GM19467 (cell line): ENCODE measurements around the gene PLPP7.

Experiments
- ATAC-seq: cut with Tn5 transposase; IDR thresholded peaks from one replicate; pipeline ENCODE4 v1.9.1; 2021; ENCODE audit warnings: mild to moderate bottlenecking, moderate library complexity; ENCODE audit not compliant: unreplicated experiment

The PLPP7 gene

DNA sequence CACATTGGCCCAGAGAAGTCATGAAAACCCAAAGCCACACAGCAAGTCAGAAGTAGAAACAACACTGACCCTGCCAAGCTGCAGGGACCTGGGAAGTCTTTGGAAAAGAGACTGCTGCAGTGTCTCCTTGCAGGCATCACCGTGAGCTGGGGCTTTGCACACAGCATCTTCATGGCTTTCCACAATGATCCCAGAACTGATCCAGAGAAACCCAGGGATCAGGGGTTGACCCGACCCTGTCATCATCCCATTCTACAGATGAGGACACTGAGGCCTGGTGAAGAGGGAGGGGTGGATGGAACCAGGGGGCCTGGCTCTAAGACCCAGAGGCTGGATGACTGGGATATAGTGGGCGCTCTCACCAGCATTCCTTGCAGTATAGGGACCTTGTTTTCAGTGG, 8.9 kb upstream of the PLPP7 start:
- ATAC-seq: no peak

DNA sequence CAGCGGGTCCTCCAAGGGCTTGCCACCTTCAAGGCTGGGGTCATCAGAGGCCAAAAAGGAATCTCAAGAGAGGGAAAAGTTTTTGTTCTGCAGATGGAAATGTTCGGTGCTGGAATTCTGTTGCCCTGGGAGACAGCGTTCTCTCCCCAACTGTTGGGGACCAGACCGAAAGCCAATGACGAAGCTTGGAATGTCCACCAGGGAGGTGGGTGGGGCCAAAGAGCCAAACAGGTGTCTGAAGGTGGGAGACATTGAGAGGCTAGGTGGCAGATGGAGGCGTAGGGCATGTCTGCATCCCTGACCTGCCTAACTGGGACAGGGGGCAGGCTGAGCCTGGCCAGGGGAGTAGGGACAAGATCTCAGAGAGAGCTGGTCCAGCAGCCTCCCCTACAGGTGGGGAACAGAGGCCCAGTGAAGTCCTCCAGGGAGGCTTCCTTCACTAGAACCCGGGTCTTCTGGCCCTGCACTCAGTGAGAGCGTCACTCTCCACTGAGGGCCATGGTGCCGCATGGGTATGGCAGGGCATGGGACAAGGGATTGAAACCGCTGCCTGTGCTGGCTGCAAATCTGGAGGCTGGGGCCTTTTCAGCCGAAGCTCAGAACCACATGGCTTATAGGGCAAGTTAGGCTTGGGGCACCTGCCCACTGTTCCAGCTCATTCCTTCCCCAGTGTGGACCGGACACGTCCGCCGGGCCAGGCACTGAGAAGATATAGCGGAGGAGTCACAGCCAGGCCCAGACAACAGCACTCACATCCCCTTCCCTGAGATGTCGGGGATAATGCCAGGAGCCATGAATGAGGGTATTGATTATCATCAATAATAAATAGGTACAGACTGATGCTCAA, 8.2 kb upstream of the PLPP7 start:
- no peak for ATAC-seq

DNA sequence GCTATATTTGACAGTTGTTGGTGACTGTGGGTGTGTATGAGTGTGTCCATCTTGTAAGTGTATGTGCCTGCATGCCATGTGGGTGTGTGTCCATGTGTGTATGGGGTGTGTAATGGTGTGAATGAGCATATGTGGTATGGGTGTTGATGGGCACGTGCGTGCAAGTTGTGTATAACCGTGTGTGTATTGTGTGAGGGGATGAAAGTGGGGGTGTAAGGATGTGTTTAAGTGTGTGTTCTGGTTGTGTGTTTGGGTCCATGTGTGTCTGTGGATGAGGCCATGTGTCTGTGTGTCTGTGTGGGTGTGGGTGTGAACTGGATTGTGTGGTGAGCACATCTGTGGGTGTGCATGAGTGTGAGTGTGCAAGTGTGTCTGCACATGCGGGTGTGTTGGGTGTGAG, 7.3 kb upstream of the PLPP7 start:
- ATAC-seq: no peak

DNA sequence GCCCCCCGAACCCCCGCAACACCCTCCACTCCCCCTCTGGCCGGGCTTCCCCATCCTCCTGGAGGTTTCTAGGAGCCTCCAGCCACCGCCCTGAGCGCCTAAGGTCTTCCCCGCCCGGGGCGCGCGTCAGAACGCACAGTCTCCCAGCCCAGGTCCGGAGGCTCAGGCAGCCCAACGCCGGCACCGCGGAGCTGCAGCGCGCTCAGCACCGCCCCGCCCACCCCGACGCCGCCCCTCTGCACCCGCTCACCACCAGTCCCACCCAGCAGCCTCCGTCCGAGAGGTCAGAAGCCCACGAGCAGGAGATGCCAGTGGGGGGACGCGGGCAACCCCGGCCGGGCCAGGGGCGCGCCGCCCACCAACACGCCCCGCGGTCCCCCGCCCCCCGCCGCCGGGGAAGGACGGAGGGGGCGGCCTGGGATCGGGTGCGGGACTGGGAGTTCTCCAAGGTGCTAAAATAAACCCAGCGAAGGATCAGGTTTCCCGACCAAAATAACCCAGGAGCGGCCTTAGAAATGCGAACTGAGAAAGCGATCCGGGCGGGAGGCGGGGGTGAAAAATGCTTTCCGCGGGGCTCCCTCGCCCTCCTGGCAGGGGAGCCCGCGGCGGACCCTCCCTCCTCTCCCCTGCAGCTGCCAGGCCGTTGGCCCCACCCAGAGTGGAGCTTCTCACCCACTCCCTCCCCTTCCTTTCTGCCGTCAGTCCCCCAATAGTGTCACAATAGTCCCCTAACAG, 6.7 kb upstream of the PLPP7 start:
- ATAC-seq: no peak

DNA sequence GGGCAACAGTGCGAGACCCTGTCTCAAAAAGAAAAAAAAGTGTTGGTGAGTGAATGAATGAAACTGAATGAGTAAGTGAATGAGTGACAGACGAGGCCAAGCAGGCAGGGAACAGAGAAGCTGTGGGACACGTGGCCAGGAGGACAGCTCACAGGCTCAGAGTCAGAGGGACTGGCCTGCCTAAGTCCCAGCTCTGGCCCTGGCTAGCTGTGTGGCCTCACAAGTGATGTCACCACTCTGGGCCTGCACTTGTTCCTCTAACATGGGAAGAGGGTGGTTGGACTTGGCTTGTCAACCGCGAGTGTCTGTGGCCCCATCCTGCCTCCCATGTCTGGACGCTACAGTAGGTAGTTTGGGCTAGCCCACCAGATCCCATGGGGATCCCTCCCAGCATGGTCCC, 4.7 kb upstream of the PLPP7 start:
- no peak for ATAC-seq

DNA sequence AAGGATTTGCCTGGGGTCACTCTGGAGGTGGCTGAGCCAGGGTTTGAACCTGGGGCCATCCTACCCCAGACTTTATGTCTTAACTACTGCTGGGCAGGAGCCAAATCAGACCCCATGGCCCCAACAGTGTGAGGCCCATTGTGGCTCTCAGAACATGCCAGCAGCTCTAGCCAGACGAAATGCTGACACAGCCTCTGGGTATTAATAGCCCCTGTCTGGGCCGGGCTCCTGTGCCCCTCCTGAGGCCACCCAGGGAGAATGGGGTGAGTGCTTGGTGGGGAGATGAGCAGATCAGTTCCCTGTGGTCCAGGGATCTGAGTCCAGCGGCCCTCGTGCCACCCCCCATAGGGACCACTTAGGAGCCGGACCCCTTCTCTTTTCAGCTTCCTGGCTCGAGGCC, 2.2 kb upstream of the PLPP7 start:
- ATAC-seq: no peak

DNA sequence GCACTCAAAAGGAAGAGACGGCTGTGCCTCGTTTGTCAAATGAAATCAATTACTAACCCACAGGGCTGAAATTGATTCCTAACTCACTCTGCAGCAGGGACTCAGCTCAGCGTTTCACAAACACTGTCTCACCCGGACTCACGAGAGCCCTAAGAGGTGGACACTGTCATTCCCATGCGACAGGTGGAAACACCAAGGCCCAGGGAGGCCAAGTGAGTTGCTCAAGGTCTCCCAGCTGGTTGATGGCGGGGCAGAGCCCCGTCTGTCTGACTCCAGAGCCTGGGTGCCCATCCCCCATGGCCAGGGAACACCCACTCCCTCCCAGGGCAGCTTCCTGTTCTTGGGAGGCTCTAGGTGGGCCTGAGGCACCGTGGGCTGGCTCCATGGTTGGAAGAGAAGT, 1.3 kb upstream of the PLPP7 start:
- no peak for ATAC-seq

DNA sequence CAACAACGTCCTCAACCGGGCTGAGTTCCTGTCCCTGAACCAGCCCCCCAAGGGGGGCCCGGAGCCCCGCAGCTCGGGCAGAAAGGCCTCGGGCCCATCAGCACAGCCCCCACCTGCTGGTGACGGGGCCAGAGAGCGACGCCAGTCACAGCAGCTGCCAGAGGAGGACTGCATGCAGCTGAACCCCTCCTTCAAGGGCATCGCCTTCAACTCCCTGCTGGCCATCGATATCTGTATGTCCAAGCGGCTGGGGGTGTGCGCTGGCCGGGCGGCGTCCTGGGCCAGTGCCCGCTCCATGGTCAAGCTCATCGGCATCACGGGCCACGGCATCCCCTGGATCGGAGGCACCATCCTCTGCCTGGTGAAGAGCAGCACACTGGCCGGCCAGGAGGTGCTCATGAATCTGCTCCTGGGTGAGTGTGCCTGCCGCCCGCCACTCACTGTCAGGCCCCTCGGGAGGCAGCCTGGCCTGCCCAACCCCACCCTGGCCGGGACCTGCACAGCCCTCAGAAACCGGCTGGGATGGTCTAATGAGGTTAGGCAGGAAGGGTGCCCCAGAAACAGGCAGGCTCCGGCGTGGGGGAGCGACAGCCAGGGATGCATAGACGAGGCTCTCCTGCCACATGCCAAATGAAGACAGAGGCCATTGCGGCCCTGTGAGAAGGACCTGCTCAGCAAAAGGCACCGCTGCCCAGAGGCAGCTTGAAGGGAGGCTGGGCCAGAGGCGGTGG, 678 bp downstream of the PLPP7 start:
- ATAC-seq: no peak

DNA sequence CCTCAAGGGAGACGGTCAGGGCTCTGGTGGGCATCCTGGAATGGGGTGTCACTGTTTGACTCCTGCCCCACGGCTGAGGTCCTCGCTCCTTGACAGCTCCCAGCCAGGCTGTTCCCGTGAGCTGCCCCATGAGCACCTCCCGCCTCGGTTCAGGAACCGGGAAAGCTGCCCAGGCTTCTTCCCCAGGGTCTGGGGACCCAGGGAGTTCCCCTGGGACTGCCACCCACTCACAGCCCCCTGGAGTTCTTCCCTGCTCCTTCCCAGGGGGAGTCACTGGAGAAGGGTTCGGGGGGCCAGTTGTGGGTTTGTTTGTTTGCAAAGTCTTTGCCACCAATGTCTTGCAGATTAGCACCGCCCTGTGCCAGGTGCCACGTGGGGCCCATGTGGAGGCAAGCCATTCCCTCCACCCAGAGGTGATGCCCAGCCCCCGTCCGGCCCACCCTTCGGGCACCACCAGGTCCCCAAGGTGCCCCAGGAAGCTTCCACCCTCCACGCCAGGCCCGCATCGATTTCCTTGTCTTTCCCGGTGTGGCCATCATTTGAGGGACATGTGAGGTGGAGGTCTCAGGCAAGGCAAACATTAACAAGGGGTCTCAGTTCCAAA, 1.3 kb downstream of the PLPP7 start:
- ATAC-seq: no peak

DNA sequence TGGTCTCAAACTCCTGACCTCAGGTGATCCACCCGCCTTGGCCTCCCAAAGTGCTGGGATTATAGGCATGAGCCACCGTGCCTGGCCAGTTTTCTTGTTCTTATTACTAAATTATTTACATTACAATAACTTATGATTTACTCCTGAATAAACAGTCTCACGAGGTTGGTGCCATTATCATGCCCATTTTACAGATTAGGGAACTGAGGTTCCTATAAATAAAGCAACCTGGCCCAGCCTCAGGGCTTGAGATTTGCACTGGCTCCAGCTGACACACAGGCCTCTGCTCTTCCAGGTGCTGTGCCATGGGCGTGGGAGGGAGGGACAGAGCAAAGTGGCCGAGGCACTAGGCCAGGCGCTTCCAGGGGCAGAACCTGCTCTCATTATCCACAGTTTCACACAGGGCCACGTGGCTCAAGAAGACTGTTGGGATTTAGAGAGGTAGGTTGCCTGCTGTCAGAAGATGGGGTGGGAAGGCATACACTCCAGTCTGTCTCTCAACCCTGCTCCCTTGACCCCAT, 2.3 kb downstream of the PLPP7 start:
- ATAC-seq: no peak

DNA sequence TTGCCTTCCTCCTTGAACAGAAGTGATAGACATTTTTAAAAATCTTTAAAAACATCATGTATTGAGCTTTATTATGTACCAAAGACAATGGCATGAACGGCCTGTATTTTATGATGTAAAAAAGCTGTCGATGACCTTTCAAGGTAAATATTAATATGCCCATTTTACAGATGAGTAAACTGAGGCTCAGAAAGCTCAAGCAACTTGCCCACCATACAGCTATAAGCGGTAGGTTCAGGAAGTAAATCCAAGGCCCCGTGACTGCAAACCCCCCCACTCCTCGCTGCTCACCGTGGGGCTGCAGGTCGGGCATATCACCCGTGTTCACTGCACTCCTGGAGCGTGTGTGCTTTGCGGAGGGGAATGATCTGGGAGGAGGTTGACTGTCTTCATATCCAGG, 3.4 kb downstream of the PLPP7 start:
- ATAC-seq: no peak

DNA sequence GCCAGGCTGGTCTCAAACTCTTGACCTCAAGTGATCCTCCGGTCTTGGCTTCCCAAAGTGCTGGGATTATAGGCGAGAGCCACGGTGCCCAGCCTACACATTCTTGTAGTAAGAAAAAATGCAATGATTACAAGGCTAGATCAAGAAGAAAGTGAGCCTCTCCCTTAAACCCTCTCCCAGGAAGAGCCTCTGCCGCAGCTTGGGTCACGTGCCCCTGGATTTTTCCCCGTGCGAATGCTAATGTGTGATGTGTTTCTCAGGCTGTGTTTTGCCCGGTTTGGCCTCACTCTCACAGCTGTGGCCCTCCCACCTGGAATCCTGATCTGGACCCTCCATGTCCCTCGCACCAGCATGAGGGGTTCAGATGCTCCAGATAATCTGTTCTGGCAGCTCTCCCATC, 6.9 kb downstream of the PLPP7 start:
- no peak for ATAC-seq

DNA sequence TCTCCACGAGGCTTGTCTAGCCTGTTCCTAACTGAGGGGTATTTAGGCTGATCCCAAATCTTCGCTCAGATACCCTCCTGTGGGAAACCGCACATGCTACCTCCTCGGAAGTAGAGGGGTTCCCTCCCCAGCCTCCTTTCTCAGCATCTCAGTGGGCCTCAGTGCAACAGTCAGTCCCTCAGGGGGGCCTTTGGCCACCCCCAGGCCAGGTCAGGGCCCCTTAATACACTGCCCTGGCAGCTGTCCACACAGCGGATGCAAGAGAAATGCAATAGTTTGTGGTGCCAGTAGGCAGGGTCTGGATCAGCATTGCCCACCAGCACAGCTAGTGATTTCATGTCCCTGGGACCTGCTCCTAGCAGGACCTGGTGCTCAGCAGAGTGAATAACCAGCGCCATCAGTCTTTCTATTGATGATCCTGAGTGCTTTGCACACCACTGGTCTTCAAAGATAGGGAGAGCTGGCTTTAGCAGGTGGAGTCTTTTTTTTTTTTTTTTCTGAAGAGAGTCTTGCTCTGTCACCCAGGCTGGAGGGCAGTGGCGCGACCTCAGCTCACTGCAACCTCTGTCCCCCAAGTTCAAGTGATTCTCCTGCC, 7.5 kb downstream of the PLPP7 start:
- ATAC-seq: no peak

DNA sequence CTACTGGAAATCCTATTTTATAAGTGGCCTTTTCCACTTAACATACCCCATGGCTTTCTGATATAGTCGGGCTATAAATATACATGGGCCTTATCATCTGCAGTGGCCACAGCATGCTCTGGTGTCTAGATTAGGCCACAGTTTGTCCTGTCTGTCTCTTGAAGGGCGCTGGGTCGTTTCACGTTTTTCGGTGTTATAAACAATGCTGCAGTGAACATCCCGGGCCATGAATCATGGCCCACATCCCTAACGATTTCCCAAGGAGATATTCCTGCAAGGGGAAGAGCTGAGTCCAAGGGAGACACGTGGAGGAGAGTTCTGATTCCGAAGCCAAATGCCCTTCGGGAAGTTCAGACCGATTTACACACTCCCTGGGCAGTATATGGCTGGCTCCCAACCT, 8.4 kb downstream of the PLPP7 start:
- ATAC-seq: no peak

DNA sequence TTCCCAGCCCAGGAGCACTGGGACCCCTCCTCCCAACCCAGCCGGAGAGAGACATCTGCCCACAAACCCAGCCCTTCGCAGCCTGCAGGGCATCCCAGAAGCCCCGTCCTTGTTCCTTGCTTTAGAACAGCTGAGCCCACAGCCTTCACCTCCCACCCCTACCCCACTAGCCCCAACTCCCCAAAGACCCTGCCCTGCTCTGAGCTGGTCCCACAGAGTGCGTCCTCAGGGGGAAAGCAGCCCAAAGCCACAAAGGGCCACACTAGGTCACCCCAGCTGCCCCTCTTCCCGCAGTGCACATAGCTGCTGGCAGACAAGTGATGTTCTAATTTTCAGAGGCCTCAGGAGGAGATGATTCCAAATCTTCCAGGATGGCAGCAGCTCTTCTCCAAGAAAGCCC, 8.8 kb downstream of the PLPP7 start:
- no peak for ATAC-seq

DNA sequence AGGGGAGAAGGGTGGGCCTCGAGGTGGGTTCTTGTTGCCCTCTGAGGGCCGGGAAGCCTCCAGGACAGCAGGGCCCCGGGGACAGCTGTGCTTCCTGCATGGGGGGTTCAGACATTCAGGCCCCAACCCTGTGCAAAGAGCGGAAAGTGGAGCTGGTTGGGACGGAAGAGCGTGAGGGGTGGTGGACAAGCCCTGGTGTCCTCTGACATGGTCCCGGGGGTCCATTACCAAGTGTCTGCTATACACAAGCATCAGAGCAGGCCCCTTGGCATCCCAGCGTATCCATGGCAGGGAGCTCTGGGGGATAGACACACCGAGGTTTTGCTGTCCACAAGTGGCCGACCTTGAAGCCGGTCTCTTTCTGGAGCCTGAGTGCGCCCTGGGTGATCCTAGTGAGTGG, 9.3 kb downstream of the PLPP7 start:
- ATAC-seq: no peak

DNA sequence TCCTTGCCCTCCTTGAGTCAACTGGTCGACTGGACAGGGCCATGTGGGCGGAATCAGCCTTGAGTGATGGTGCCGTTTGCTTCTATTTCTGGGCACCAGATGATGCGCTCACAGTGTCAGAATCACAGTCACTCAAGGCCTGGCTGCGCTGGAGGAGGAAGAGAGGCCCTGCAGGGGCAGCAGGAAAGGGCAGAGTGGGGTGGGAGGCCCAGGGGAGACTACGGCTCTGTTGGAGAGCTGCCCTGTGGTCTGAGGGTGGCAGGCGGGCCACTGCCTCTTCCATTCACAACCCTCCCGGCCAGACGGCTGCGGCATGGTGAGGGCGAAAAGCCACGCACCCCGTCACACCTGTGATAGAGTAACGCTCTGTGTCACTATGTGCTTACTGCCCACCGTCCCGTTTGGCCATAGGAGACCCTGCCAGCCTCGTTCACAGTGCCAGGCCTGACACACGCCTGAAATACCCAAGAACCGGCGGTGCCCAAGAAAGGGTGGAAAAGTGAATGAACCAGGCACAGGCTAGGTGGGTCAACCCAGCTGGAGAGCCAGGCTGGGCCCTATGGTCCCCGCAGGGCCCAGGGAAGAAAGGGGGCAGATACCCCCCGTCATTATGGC, 9.9 kb downstream of the PLPP7 start:
- no peak for ATAC-seq

DNA sequence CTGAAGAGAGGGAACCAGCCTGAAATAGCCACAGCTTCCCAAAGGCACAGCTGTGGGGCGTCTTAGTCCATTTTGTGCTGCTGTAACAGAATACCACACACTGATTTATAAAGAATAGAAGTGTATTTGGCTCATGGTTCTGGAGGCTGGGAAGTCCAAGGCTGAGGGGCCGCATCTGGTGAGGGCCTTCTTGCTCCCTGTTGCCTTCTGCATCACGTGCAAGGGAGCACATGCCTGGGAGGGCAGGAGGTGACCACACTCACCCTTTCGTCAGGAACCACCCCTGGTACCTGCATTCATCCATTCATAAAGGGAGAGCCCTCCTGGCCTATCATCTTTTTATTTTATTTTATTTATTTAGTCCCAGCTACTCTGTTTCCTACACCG, 10.4 kb downstream of the PLPP7 start:
- no peak for ATAC-seq

DNA sequence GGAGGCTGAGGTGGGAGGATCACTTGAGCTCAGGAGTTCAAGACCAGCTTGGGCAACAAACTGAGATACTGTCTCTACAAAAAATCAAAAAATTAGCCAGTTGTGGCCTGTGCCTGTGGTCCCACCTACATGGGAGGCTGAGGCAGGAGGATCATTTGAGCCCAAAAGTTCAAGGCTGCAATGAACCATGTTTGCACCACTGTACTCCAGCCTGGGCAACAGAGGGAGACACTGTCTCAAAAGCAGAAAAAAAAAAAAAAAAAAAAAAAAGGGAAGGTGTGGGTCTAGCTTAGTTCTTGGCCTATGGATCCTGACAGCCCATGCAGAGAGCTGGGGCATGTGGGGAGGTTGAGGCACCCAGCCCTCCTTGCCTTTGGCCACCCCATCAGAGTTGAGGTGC, 10.9 kb downstream of the PLPP7 start:
- no peak for ATAC-seq
